GM12865 (cell line): ENCODE data around the gene GABRA4.

ENCODE experiments used
- DNase-seq: peaks from one replicate; pipeline ENCODE4 v3.0.0; 2010; ENCODE audit warnings: low read depth
- H3K4me3 ChIP-seq: 2 replicates; pipeline ENCODE4 v1.5.1; 2011; ENCODE audit warnings: mild to moderate bottlenecking, low read depth, low read length, control low read depth
- TF ChIP-seq, protein P1 (sequence below): IDR thresholded peaks from 2 replicates; pipeline ENCODE4 v1.5.1; 2011; ENCODE audit warnings: low read length, control low read depth, low read depth, inconsistent platforms; ENCODE audit not compliant: insufficient read depth; ENCODE audit errors: missing control alignments

GABRA4 gene

GRCh38 chr4:46958742-46959488 is 34.5 kb downstream of the GABRA4 start:
- TF ChIP-seq, protein P1, sequence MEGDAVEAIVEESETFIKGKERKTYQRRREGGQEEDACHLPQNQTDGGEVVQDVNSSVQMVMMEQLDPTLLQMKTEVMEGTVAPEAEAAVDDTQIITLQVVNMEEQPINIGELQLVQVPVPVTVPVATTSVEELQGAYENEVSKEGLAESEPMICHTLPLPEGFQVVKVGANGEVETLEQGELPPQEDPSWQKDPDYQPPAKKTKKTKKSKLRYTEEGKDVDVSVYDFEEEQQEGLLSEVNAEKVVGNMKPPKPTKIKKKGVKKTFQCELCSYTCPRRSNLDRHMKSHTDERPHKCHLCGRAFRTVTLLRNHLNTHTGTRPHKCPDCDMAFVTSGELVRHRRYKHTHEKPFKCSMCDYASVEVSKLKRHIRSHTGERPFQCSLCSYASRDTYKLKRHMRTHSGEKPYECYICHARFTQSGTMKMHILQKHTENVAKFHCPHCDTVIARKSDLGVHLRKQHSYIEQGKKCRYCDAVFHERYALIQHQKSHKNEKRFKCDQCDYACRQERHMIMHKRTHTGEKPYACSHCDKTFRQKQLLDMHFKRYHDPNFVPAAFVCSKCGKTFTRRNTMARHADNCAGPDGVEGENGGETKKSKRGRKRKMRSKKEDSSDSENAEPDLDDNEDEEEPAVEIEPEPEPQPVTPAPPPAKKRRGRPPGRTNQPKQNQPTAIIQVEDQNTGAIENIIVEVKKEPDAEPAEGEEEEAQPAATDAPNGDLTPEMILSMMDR, result no peak
- H3K4me3 ChIP-seq, result no peak overlapping the region
- no peak for DNase-seq

DNA sequence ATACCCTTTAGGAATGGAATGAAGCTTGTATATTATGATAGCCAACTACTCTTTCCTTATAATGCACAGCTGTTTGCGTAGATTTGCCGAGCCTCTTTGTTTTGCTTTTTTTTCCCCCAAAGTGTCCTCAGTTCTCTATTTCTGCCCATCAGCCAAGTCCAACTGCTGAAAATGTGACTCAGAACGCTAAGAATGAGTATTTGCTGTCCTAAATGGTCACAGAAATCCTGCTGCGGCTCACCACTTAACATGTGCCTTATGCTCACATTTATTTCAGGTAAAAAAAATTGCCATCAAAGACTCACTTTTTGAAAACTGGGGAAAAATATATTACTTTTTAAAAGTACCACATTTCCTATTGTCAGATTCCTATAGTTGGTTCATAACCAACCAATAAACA is 36.9 kb downstream of the GABRA4 start:
- DNase-seq, result no peak
- no peak overlapping the region for H3K4me3 ChIP-seq
- TF ChIP-seq, protein P1, result no peak

DNA sequence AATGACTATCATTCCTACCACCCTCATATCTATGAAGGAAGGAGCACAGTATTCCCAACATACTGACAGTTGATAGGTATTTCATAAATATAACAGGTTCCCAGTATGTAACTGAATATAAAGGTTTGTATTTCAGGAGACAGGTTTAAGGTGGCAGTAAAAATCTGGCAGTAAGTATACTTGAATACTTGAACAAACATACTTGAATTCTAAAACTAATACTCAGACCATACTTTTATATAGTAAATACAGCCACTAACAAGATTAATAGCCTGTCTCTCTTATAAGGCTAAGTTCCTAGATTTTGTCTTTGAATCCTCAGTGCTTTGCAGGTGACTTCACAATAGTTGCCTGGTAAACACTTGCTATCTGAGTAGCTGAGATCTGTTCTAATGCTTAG is 37.8 kb downstream of the GABRA4 start:
- DNase-seq, result no peak
- H3K4me3 ChIP-seq, result no peak overlapping the region
- TF ChIP-seq, protein P1, result no peak

GRCh38 chr4:46954643-46955042 is 38.7 kb downstream of the GABRA4 start:
- TF ChIP-seq, protein P1, result no peak
- no peak overlapping the region for H3K4me3 ChIP-seq
- no peak for DNase-seq

- DNase-seq, result no peak
- H3K4me3 ChIP-seq, result no peak overlapping the region
- TF ChIP-seq, protein P1, result no peak
Observed at GRCh38 chr4:46953564-46953963, 39.8 kb downstream of the GABRA4 start.

- TF ChIP-seq, protein P1, result no peak
- DNase-seq, result no peak
- H3K4me3 ChIP-seq, result no peak overlapping the region
Observed at GRCh38 chr4:46952451-46952850, 40.9 kb downstream of the GABRA4 start.

GRCh38 chr4:46950826-46951225 is 42.6 kb downstream of the GABRA4 start:
- no peak for DNase-seq
- TF ChIP-seq, protein P1, result no peak
- no peak overlapping the region for H3K4me3 ChIP-seq
